Measurements from ENCODE around the gene LST1.

DNA sequence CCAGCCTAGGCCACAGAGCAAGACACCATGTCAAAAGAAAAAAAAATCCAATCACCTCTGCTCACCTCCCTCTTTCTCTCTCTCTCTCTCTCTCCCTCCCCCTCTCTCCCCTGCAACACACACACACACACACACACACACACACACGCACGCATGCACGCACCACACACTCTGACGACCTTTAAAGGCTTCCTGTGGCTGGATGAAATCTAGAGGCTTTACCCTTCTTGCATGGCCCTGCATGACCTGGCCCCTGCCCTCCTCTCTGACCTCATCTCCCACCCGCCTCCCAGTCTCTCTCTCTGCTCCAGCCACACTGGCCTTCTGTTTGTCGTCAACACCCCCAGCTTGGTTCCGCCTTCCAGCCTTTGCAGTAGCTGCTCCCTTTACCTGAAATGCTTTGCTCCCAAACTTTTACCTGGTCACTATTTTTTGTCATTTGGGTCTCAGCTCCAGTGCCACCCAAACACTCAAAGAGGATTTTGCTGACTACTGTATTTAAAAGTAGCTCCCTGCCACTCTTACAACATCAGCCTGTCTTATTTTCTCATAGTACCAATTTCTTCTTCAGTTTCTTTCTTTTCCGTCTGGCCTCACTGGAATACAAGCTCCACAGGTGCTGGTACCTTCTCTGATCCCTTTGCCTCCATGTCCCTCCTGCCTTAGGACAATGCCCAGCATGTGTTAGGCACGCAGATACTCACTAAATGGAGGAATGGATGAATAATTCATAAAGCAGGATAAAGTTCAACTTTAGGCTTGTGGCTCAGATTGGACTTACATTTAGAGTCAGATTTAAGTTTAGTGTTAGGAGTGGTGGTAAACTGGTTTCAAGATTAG lies 18.3 kb upstream of the LST1 start:
- TF ChIP-seq, protein P1, sequence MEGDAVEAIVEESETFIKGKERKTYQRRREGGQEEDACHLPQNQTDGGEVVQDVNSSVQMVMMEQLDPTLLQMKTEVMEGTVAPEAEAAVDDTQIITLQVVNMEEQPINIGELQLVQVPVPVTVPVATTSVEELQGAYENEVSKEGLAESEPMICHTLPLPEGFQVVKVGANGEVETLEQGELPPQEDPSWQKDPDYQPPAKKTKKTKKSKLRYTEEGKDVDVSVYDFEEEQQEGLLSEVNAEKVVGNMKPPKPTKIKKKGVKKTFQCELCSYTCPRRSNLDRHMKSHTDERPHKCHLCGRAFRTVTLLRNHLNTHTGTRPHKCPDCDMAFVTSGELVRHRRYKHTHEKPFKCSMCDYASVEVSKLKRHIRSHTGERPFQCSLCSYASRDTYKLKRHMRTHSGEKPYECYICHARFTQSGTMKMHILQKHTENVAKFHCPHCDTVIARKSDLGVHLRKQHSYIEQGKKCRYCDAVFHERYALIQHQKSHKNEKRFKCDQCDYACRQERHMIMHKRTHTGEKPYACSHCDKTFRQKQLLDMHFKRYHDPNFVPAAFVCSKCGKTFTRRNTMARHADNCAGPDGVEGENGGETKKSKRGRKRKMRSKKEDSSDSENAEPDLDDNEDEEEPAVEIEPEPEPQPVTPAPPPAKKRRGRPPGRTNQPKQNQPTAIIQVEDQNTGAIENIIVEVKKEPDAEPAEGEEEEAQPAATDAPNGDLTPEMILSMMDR (IDR thresholded peaks at IDR 0.05; ENCODE audit: low read depth, low read length, missing input control), result no peak
- no peak for TF ChIP-seq TAF1 (conservative IDR thresholded peaks at IDR 0.05)
- TF ChIP-seq RXRA (IDR thresholded peaks at IDR 0.05), result no peak
- TF ChIP-seq, protein P2, sequence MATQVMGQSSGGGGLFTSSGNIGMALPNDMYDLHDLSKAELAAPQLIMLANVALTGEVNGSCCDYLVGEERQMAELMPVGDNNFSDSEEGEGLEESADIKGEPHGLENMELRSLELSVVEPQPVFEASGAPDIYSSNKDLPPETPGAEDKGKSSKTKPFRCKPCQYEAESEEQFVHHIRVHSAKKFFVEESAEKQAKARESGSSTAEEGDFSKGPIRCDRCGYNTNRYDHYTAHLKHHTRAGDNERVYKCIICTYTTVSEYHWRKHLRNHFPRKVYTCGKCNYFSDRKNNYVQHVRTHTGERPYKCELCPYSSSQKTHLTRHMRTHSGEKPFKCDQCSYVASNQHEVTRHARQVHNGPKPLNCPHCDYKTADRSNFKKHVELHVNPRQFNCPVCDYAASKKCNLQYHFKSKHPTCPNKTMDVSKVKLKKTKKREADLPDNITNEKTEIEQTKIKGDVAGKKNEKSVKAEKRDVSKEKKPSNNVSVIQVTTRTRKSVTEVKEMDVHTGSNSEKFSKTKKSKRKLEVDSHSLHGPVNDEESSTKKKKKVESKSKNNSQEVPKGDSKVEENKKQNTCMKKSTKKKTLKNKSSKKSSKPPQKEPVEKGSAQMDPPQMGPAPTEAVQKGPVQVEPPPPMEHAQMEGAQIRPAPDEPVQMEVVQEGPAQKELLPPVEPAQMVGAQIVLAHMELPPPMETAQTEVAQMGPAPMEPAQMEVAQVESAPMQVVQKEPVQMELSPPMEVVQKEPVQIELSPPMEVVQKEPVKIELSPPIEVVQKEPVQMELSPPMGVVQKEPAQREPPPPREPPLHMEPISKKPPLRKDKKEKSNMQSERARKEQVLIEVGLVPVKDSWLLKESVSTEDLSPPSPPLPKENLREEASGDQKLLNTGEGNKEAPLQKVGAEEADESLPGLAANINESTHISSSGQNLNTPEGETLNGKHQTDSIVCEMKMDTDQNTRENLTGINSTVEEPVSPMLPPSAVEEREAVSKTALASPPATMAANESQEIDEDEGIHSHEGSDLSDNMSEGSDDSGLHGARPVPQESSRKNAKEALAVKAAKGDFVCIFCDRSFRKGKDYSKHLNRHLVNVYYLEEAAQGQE (IDR thresholded peaks at IDR 0.05), result no peak
- TF ChIP-seq, protein P3, sequence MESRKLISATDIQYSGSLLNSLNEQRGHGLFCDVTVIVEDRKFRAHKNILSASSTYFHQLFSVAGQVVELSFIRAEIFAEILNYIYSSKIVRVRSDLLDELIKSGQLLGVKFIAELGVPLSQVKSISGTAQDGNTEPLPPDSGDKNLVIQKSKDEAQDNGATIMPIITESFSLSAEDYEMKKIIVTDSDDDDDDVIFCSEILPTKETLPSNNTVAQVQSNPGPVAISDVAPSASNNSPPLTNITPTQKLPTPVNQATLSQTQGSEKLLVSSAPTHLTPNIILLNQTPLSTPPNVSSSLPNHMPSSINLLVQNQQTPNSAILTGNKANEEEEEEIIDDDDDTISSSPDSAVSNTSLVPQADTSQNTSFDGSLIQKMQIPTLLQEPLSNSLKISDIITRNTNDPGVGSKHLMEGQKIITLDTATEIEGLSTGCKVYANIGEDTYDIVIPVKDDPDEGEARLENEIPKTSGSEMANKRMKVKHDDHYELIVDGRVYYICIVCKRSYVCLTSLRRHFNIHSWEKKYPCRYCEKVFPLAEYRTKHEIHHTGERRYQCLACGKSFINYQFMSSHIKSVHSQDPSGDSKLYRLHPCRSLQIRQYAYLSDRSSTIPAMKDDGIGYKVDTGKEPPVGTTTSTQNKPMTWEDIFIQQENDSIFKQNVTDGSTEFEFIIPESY (IDR thresholded peaks at IDR 0.05), result no peak
- no peak for TF ChIP-seq SP1 (IDR thresholded peaks at IDR 0.05)
- no peak for TF ChIP-seq EGR1 (IDR thresholded peaks at IDR 0.05; ENCODE audit: low read depth in 2 of 2)
